Gastrocnemius medialis (tissue), 4 donors: ENCODE results near the gene LRTM1. TPM values are rescaled to one million over a fixed set of nuclear protein-coding genes. Genes with fewer than 3 reads are reported as not detected.

Experiments
- ATAC-seq, 2 donors: fragments of 150-250 bp; one replicate each; pipeline ENCODE4 v1.9.1; 2016
- DNase-seq, 2 donors: peaks; one replicate each; pipeline ENCODE4 v3.0.0-alpha.2; 2019
- H3K27ac ChIP-seq, 4 donors: fragments of 200-600 bp; sonication (generic); 1 replicate in 1 of 4; 2 replicates in 3 of 4; pipeline ENCODE4 v1.5.1; 2016 to 2018; ENCODE audit warnings: mild to moderate bottlenecking in 2 of 4, moderate library complexity in 1 of 4
- H3K27me3 ChIP-seq, 3 donors: fragments of 200-600 bp; sonication (generic) in 2 of 3; 1 replicate in 1 of 3; 2 replicates in 2 of 3; pipeline versions ENCODE4 v1.5.1 to v1.6.0; 2016 to 2019; ENCODE audit warnings: mild to moderate bottlenecking in 1 of 3, moderate library complexity in 1 of 3
- H3K36me3 ChIP-seq, 2 donors: fragments of 200-600 bp; sonication (generic) in 1 of 2; one replicate each; pipeline ENCODE4 v1.5.1; 2017 to 2018
- H3K4me1 ChIP-seq, 2 donors: fragments of 200-600 bp; sonication (generic) in 1 of 2; one replicate each; pipeline ENCODE4 v1.5.1; 2016 to 2017; ENCODE audit warnings: mild to moderate bottlenecking in 2 of 2
- H3K4me3 ChIP-seq, 4 donors: fragments of 200-600 bp; sonication (generic) in 3 of 4; 1 replicate in 1 of 4; 2 replicates in 3 of 4; pipeline ENCODE4 v1.5.1; 2016 to 2019; ENCODE audit warnings: mild to moderate bottlenecking in 2 of 4
- H3K9me3 ChIP-seq, 3 donors: fragments of 200-600 bp; sonication (generic) in 2 of 3; 1 replicate in 1 of 3; 2 replicates in 2 of 3; pipeline ENCODE4 v1.5.1; 2016 to 2019
- CTCF ChIP-seq, 5 experiments: fragments of 450-650 bp in 3 of 5; fragments of 200-600 bp in 2 of 5; sonication (generic) in 2 of 5; IDR thresholded peaks in 4 of 5; conservative IDR thresholded peaks in 1 of 5; 1 replicate in 4 of 5; 2 replicates in 1 of 5; pipeline ENCODE4 v1.5.1; 2016 to 2019; ENCODE audit warnings: antibody characterized with exemption in 5 of 5, mild to moderate bottlenecking in 3 of 5, moderate library complexity in 3 of 5
- POLR2A ChIP-seq, 2 donors: fragments of 450-650 bp; IDR thresholded peaks; one replicate each; pipeline ENCODE4 v1.6.1; 2017; ENCODE audit warnings: antibody characterized with exemption in 2 of 2, mild to moderate bottlenecking in 2 of 2, moderate library complexity in 2 of 2
- in situ Hi-C, 4 donors: fragments of 200-750 bp; cut with MboI; loops; one replicate each; pipeline versions ENCODE4 v1.15.0 to v1.8.0; 2017; ENCODE audit warnings: low sequenced_read_pairs in 4 of 4
- intact Hi-C: fragments of 100-400 bp; cut with DNase I; formaldehyde crosslinking; loops from one replicate; pipeline ENCODE4 v1.15.1; 2023; ENCODE audit warnings: low total_unique reads
- total RNA-seq, 4 donors: library from RNA; depleted of rRNA; stranded (reverse); fragments of >200 nt; gene quantifications; one replicate each; pipeline versions ENCODE4 v1.1.0 to v1.2.3, GENCODE V29; 2016

Gene LRTM1
- total RNA-seq, 4 donors from 2014 or later: not detected

GRCh38 chr3:54941690-54942362 is 14.0 kb upstream of the LRTM1 start:
- ATAC-seq (peak; percentile 65 to 71), DNase-seq (no peak)
- H3K9me3 ChIP-seq: no peaks in the 10 kb centered on the region
- in situ Hi-C loops (no loop called here), intact Hi-C loops (loop anchor here (5.0 kb wide), 1 partner anchor 35 kb away; no protein-coding TSS in a partner anchor)
- peaks cover 5 to 19% of the 10 kb centered on the region in 2 donors for H3K4me1 ChIP-seq
- H3K27me3 ChIP-seq: no peaks in the 10 kb centered on the region
- TF ChIP-seq CTCF (IDR thresholded peaks at IDR 0.05 in 4 of 5, conservative IDR thresholded peaks at IDR 0.05 in 1 of 5) (no peak), POLR2A (IDR thresholded peaks at IDR 0.05) (no peak)
- no peak overlapping the region for H3K4me3 ChIP-seq
- peak overlapping the region in 1 of 4 donors; percentile 18 for H3K27ac ChIP-seq
- no peaks in the 10 kb centered on the region for H3K36me3 ChIP-seq

GRCh38 chr3:54940971-54941370 is 13.1 kb upstream of the LRTM1 start:
- TF ChIP-seq CTCF (IDR thresholded peaks at IDR 0.05 in 4 of 5, conservative IDR thresholded peaks at IDR 0.05 in 1 of 5) (no peak), POLR2A (IDR thresholded peaks at IDR 0.05) (no peak)
- Histone ChIP-seq H3K27ac (no peak overlapping the region), H3K36me3 (no peaks in the 10 kb centered on the region), H3K27me3 (no peaks in the 10 kb centered on the region), H3K4me1 (peaks cover 5 to 19% of the 10 kb centered on the region in 2 donors), H3K9me3 (no peaks in the 10 kb centered on the region), H3K4me3 (no peak overlapping the region)
- intact Hi-C loops (loop anchor here (5.0 kb wide), 1 partner anchor 34 kb away; no protein-coding TSS in a partner anchor), in situ Hi-C loops (no loop called here)
- DNase-seq (no peak), ATAC-seq (no peak)

GRCh38 chr3:54939557-54940300 is 11.9 kb upstream of the LRTM1 start:
- ATAC-seq (no peak), DNase-seq (no peak)
- H3K4me1 ChIP-seq: peaks cover 5 to 19% of the 10 kb centered on the region in 2 donors
- H3K27me3 ChIP-seq: no peaks in the 10 kb centered on the region
- H3K9me3 ChIP-seq: no peaks in the 10 kb centered on the region
- no peak overlapping the region for H3K4me3 ChIP-seq
- in situ Hi-C loops (no loop called here), intact Hi-C loops (loop anchor here (5.0 kb wide), 1 partner anchor 32 kb away; no protein-coding TSS in a partner anchor)
- H3K27ac ChIP-seq: no peak overlapping the region
- H3K36me3 ChIP-seq: no peaks in the 10 kb centered on the region
- TF ChIP-seq CTCF (IDR thresholded peaks at IDR 0.05 in 4 of 5, conservative IDR thresholded peaks at IDR 0.05 in 1 of 5) (no peak), POLR2A (IDR thresholded peaks at IDR 0.05) (no peak)

- Histone ChIP-seq H3K36me3 (no peaks in the 10 kb centered on the region), H3K27ac (no peak overlapping the region), H3K9me3 (no peaks in the 10 kb centered on the region), H3K4me1 (peaks cover 0 to 32% of the 10 kb centered on the region in 2 donors), H3K4me3 (no peak overlapping the region), H3K27me3 (no peaks in the 10 kb centered on the region)
- in situ Hi-C loops (no loop called here), intact Hi-C loops (no loop called here)
- TF ChIP-seq POLR2A (IDR thresholded peaks at IDR 0.05) (no peak), CTCF (IDR thresholded peaks at IDR 0.05 in 4 of 5, conservative IDR thresholded peaks at IDR 0.05 in 1 of 5) (no peak)
- DNase-seq (no peak), ATAC-seq (no peak)
These were observed 8.7 kb upstream of the LRTM1 start for GRCh38 chr3:54936561-54936960.
